HUES6 (cell line): ENCODE results near the gene EEF1A2.
"Not testable (repeated sequence)": the region's sequence is repeated elsewhere in the genome, so short reads cannot be mapped to it uniquely, and the experiment has no call there.

Source experiments
- H3K27ac ChIP-seq: 2 replicates; pipeline ENCODE4 v1.7.0; 2013; ENCODE audit warnings: low read depth, mild to moderate bottlenecking, low read length, inconsistent platforms
- H3K27me3 ChIP-seq: 2 replicates; pipeline ENCODE4 v1.6.1; 2013; ENCODE audit warnings: low read length; ENCODE audit not compliant: control insufficient read depth, insufficient read depth
- H3K36me3 ChIP-seq: 2 replicates; pipeline ENCODE4 v1.6.1; 2013; ENCODE audit warnings: low read length; ENCODE audit not compliant: control insufficient read depth, insufficient read depth
- H3K4me1 ChIP-seq: 2 replicates; pipeline ENCODE4 v1.6.1; 2013; ENCODE audit warnings: low read length; ENCODE audit not compliant: control insufficient read depth, insufficient read depth
- H3K4me3 ChIP-seq: 2 replicates; pipeline ENCODE4 v1.5.1; 2013; ENCODE audit warnings: low read depth, low read length
- H3K9ac ChIP-seq: one replicate; pipeline ENCODE4 v1.6.1; 2013; ENCODE audit warnings: mild to moderate bottlenecking, low read length
- H3K9me3 ChIP-seq: 2 replicates; pipeline ENCODE4 v1.6.1; 2013; ENCODE audit warnings: low read depth, low read length; ENCODE audit not compliant: control insufficient read depth, insufficient read depth

EEF1A2 gene

GRCh38 chr20:63518946-63519667, 20.2 kb upstream of the EEF1A2 start:
- H3K9me3 ChIP-seq: peaks cover 9% of the 10 kb centered on the region
- H3K27me3 ChIP-seq: peaks cover 14% of the 10 kb centered on the region
- peaks cover 19% of the 10 kb centered on the region for H3K36me3 ChIP-seq
- H3K9ac ChIP-seq: peak overlapping the region; percentile 49
- peak overlapping the region; percentile 79 for H3K4me3 ChIP-seq
- H3K27ac ChIP-seq: no peak overlapping the region
- peaks cover 10% of the 10 kb centered on the region for H3K4me1 ChIP-seq

GRCh38 chr20:63518351-63518861, 19.5 kb upstream of the EEF1A2 start:
- Histone ChIP-seq H3K27me3 (peaks cover 14% of the 10 kb centered on the region), H3K9me3 (peaks cover 9% of the 10 kb centered on the region), H3K27ac (no peak overlapping the region), H3K36me3 (peaks cover 15% of the 10 kb centered on the region), H3K4me3 (no peak overlapping the region), H3K4me1 (peaks cover 10% of the 10 kb centered on the region), H3K9ac (no peak overlapping the region)

DNA sequence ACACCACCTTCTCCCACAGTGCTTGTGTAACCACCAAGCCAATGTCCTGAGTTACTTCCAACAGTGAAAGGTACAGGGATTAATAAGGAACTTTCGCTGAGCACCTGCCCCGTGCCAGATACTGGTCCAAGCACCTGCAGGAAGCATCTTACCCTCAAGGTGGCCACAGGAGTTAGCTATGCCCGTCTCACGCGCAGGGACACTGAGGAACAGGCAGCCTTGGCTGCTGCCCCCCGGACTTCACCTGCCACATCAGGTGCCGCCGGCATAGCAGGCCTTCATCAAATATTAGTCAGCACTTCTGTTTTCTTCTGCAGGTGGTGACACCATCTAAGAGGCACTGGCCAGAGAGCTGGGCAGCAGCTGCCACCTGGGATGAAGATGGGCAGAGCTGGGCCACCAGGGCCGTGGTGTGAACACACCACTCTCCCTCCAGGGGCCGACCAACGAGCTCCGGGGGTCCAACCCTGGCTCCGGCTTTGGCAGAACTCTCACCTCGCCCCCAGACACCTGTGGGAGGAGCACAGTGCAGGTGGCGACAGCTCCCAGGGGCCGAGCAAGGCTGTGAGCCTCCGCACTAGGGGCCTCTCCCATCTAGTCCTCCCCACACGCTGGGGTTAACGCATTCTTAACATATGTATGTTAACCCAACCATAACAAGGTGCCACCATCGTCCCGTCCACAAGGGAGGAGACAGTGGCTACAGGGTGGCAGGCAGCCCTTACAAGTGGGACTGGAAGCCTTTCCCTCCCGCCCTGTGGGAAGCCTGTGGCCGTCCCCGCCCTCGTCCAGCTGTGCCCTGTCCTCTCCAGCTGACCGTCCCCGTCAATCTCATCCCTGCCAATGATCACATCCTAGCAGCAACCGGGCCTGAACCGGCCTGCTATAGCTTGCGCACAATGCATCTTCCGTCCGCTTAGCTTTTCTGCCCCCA, 18.8 kb upstream of the EEF1A2 start:
- H3K9ac ChIP-seq: no peak overlapping the region
- H3K9me3 ChIP-seq: 0 out of 2 replicates have a peak, but pooled peaks cover 3% of the 10 kb centered on the region
- peaks cover 8% of the 10 kb centered on the region for H3K36me3 ChIP-seq
- peaks cover 14% of the 10 kb centered on the region for H3K27me3 ChIP-seq
- H3K4me3 ChIP-seq: no peak overlapping the region
- H3K27ac ChIP-seq: no peak overlapping the region
- peaks cover 10% of the 10 kb centered on the region for H3K4me1 ChIP-seq

DNA sequence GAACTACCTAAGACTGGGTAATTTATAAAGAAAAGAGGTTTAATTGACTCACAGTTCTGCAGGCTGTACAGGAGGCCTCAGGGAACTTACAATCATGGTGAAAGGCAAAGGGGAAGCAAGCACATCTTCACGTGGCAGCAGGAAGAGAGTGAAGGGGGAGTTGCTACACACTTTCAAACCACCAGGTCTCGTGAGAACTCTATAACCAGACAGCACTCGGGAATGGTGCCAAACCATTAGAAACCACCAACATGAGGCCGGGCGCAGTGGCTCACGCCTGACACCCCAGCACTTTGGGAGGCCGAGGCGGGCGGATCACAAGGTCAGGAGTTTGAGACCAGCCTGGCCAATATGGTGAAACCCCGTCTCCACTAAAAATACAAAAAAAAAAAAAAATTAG, 15.6 kb upstream of the EEF1A2 start:
- not testable (repeated sequence) for H3K9me3 ChIP-seq, H3K9ac ChIP-seq, H3K4me3 ChIP-seq, H3K4me1 ChIP-seq, H3K27ac ChIP-seq, H3K36me3 ChIP-seq
- peaks cover 11% of the 10 kb centered on the region for H3K27me3 ChIP-seq

GRCh38 chr20:63513207-63513606, 14.3 kb upstream of the EEF1A2 start:
- no peak overlapping the region for H3K9ac ChIP-seq
- peaks cover 4% of the 10 kb centered on the region; the same call in 1 of the 2 replicates for H3K9me3 ChIP-seq
- no peak overlapping the region for H3K27ac ChIP-seq
- peaks cover 2% of the 10 kb centered on the region; the same call in 1 of the 2 replicates for H3K4me1 ChIP-seq
- no peak overlapping the region for H3K4me3 ChIP-seq
- H3K27me3 ChIP-seq: no peaks in the 10 kb centered on the region; the same call in 1 of the 2 replicates
- no peaks in the 10 kb centered on the region for H3K36me3 ChIP-seq

- Histone ChIP-seq H3K9ac (no peak overlapping the region), H3K27ac (no peak overlapping the region), H3K27me3 (peaks cover 6% of the 10 kb centered on the region; the same call in 1 of the 2 replicates), H3K4me3 (no peak overlapping the region), H3K9me3 (peaks cover 9% of the 10 kb centered on the region; the same call in 1 of the 2 replicates), H3K36me3 (no peaks in the 10 kb centered on the region), H3K4me1 (no peaks in the 10 kb centered on the region)
Observed at GRCh38 chr20:63509088-63509564, 10.2 kb upstream of the EEF1A2 start.

GRCh38 chr20:63508072-63508768, 9.3 kb upstream of the EEF1A2 start:
- H3K27me3 ChIP-seq: peaks cover 12% of the 10 kb centered on the region; the same call in 1 of the 2 replicates
- H3K36me3 ChIP-seq: no peaks in the 10 kb centered on the region
- H3K9me3 ChIP-seq: peaks cover 9% of the 10 kb centered on the region; the same call in 1 of the 2 replicates
- no peak overlapping the region for H3K27ac ChIP-seq
- no peak overlapping the region for H3K4me3 ChIP-seq
- H3K4me1 ChIP-seq: no peaks in the 10 kb centered on the region
- H3K9ac ChIP-seq: no peak overlapping the region

- Histone ChIP-seq H3K27ac (no peak overlapping the region), H3K9ac (no peak overlapping the region), H3K27me3 (peaks cover 20% of the 10 kb centered on the region), H3K4me1 (peaks cover 8% of the 10 kb centered on the region), H3K36me3 (no peaks in the 10 kb centered on the region), H3K4me3 (no peak overlapping the region), H3K9me3 (peaks cover 9% of the 10 kb centered on the region; the same call in 1 of the 2 replicates)
Observed at GRCh38 chr20:63507083-63507743, 8.3 kb upstream of the EEF1A2 start.

DNA sequence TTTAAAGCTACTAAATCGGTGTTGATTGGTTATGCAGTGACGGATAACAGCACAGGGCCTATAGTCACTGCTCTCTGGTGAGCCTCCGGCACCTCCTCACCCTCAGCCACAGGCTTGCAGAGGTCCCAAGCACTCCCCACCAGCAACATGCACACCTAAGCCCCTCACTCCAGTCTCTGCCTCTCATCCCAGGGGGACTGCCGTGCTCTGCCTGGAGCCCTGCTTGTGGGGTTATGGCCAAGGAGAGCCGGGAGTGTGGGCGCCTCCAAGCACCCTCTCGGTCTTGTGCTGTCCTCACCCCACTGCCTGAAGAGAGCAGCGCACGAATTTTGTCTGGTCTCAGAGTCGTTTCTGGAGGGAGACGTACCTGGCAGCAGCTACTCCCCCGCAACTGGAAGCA, 6.8 kb upstream of the EEF1A2 start:
- H3K27me3 ChIP-seq: peaks cover 26% of the 10 kb centered on the region
- H3K9me3 ChIP-seq: peaks cover 9% of the 10 kb centered on the region; the same call in 1 of the 2 replicates
- H3K36me3 ChIP-seq: no peaks in the 10 kb centered on the region
- H3K4me3 ChIP-seq: no peak overlapping the region
- peaks cover 11% of the 10 kb centered on the region for H3K4me1 ChIP-seq
- no peak overlapping the region for H3K27ac ChIP-seq
- no peak overlapping the region for H3K9ac ChIP-seq

- H3K27me3 ChIP-seq: peaks cover 30% of the 10 kb centered on the region
Observed at GRCh38 chr20:63505281-63505680, 6.4 kb upstream of the EEF1A2 start.

More at GRCh38 chr20:63505281-63505680, 6.4 kb upstream of the EEF1A2 start:
- H3K9me3 ChIP-seq: peaks cover 9% of the 10 kb centered on the region; the same call in 1 of the 2 replicates
- no peak overlapping the region for H3K4me3 ChIP-seq
- no peaks in the 10 kb centered on the region for H3K36me3 ChIP-seq
- H3K9ac ChIP-seq: no peak overlapping the region
- H3K27ac ChIP-seq: no peak overlapping the region
- H3K4me1 ChIP-seq: peaks cover 11% of the 10 kb centered on the region
